GM21381 (cell line): ENCODE results near the gene C2CD2.
"Not testable (repeated sequence)": the region's sequence is repeated elsewhere in the genome, so short reads cannot be mapped to it uniquely, and the experiment has no call there.

Experiments
- ATAC-seq: cut with Tn5 transposase; IDR thresholded peaks from one replicate; pipeline ENCODE4 v1.9.1; 2021; ENCODE audit warnings: mild to moderate bottlenecking, moderate library complexity; ENCODE audit not compliant: unreplicated experiment

Gene C2CD2

DNA sequence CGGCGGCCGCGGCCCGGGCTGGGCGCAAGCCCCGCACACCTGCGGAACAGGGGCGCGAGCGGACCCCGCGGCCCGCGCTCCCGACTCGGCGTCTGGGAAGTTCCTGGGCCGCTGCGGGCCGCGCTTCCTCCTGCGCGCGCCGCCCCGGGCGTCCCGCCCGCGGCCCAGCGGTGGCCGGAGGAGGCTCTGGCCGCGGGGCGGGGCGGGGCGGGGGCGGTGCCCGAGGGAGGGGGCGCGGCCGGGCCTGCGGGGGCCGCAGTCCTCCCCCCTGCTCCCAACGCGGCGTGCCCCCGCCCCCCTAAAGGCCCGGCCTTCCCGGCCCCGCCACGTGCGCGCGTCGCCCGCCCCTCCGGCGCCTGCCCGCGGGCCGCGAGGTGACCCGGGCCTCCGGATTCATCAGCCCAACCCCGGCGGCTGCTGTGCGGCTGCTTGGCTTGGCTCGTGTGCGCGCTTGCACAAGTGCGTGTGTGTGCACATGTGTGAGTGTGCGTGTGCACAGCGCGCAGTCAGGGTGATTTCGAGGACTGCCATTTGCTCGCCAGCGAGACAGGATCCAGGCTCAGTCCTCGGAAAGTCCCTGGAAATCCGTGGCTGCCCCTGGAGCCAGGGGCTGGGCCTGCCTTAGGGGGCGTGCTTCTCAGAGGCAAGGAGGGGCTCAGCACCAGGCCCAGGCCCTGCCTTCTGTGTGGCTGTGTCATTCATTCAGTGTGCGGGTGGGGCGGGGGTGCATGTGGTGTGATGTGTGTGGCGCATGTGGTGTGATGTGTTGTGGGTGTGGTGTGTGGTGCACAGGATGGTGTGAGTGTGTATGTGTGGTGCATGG, at the start of gene C2CD2:
Gene C2CD2 (minus strand): TSS at position 188 of the 823 bp plus-strand sequence. CDS start 370 bp downstream, outside the sequence.
- peak; percentile 53 for ATAC-seq

GRCh38 chr21:42003051-42003461, 49.2 kb upstream of the C2CD2 start:
- ATAC-seq = no peak

GRCh38 chr21:42002421-42002958, 48.7 kb upstream of the C2CD2 start:
- peak; percentile 78 for ATAC-seq

DNA sequence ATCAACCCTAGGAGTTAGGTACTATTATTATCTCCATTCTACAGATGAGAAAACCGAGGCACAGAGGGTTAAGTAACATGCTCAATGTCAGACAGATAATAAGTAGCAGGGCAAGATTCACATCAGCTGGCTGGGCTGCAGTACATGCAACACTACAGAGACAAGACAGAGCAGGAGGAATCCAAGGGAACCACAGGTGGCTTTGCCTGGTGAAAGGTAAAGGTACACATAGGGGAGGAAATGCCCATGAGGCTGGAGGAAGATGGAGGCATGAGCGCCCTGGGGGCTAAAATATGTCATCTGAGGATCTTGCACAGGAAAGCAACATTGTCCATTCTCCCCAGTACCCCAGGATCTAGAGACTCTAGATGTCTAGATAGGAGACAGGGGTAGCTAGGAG, 48.0 kb upstream of the C2CD2 start:
- ATAC-seq = no peak

DNA sequence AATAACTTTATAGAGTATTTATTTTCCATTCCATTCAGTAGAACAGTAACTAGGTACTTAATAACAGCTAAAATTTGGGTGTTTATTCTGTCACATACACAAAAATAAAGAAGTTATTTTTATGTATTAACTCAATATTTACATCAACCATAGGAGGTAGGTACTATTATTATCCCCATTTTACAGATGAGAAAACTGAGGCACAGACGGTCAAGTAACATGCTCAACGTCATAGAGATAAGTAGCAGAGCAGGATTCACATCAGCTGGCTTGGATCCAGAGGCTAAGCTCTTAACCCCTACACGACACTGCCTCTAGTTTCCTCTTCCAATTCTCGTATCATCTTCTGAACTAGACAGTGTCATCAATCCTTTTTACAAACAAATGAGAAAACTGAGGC, 47.1 kb upstream of the C2CD2 start:
- ATAC-seq = no peak

DNA sequence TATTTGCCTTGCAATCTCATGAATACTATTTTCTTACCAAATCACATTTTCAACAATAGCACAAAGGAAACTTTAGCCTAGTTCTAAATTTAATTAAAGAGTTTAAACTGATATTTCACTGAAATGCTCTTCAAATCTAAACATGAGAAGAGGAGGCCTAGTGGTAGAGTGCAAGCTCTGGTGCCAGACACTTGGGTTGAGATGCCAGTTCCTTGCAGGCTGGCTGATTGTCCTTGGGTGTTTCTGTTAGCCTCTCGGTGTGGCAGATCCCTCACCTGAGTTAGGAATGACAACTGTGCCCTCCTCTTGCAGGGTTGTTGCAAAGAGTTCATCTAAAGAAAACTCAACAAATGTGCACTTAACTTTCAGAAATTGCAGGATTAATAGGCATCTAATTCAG, 43.8 kb upstream of the C2CD2 start:
- no peak for ATAC-seq

- ATAC-seq = no peak
Measured at GRCh38 chr21:41995577-41995976, 41.8 kb upstream of the C2CD2 start.

- ATAC-seq = not testable (repeated sequence)
Measured at GRCh38 chr21:41994613-41995012, 40.8 kb upstream of the C2CD2 start.

GRCh38 chr21:41993744-41994143, 39.9 kb upstream of the C2CD2 start:
- ATAC-seq = no peak

DNA sequence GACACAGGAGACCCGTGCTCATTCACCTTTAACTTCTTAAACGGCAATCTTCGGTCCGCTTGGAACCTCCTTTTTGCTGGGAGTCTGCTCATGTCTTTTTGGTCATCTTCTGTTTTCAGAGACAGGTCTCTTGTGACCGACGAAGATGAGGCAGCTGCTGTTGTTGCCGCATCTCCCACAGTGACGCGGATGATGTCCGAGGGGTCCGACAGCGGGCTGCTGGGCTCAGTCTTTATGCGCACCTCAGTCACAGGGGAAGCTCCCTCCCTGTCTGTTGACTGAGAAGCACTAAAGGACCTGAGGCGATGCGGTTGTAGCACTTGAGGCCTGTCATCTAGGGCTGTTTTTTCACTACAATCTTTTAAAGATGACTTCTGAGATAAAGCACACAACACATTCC, 38.8 kb upstream of the C2CD2 start:
- no peak for ATAC-seq

- ATAC-seq = no peak
Measured at GRCh38 chr21:41991659-41992058, 37.8 kb upstream of the C2CD2 start.

DNA sequence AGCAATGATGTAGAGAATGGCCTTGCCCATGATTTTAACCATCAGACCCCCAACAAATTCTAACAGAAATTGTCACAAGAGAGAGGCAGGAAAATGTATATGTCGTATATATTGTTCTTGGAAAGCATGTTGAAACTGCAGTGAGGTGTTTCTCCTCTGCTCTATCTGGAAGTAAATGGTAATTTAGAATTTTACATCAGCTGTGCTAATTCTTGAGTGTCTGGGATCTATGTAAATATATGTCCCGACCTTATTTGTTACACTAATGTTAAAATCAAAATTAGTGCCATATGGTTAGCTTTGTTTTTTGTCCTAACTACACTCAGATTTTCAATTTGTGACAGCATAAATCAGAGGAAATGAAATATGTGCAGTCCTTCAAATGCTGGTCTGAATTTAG, 35.9 kb upstream of the C2CD2 start:
- ATAC-seq = no peak

GRCh38 chr21:41987310-41987709, 33.5 kb upstream of the C2CD2 start:
- no peak for ATAC-seq

DNA sequence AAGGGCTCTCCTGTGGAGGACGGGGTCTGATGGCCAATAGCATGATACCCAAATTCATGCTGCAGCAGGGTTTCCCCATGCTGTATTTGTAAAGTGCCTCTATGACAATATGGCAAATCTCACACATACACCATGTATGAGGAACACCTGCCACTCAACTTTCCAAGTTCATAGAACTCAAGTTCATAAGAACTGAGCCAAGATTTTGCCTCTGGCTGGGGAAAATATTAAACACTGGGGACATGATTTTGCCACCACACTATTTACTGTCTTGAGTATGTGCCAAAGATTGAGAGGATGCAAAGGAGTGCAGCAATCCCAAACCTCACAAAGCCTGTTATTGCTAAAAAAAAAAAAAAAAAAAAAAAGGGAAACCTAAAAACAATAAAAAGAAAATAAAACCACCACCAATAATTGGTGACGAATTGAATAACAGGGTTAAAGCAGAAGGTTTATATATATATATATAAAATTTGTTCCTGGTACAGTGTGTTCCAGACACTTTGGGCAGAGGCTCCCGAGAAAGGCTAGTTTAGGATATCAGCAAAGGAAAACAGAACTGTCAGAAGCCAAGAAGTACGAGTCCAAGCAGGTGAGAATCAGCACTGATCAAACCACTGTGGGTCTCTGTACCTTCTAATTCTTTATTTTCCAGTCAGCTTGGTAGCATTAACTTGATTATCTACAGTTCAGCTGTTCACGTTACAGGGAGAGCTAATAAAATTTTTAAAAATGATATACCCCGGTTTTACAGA, 32.0 kb upstream of the C2CD2 start:
- ATAC-seq = no peak

DNA sequence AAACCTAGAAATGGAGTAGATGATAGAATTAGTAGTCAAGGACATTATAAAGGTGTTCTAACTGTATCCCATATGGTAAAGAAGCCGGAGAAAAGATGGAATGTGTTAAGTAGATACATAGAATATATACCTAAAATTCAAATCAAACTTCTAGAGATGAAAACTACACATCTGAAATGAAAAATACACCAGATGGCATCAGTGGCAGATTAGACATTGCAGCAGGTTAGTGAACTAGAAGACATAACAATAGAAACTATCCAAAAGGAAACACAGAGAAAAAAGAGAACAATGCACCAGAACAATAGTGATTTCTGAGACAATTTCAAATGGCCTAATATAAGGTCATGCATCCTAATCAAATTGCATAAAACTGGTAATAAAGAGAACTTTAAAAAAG, 29.4 kb upstream of the C2CD2 start:
- ATAC-seq = no peak

DNA sequence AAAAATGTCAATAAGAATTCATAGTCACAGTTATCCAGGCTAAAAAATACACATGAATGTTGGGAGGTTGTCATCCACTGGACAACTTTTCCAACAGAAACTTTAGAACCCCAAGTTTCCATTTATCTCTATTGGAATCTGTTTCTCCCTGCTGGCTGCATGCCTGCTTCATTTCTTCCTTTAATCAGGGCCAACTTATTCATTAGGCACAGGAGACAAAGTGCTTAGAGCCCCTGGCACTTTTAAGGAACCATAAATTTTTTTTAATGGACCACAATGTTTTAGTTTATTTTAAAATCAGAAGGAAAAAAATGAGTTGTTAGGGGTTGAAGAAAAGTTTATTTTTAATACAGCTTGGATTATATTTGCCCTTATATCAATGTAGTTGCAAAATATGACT, 26.7 kb upstream of the C2CD2 start:
- ATAC-seq = no peak

- ATAC-seq = no peak
Measured at GRCh38 chr21:41979751-41980369, 26.0 kb upstream of the C2CD2 start.

GRCh38 chr21:41979335-41979734, 25.5 kb upstream of the C2CD2 start:
- ATAC-seq = no peak

GRCh38 chr21:41977034-41977950, 23.5 kb upstream of the C2CD2 start:
- ATAC-seq = no peak

DNA sequence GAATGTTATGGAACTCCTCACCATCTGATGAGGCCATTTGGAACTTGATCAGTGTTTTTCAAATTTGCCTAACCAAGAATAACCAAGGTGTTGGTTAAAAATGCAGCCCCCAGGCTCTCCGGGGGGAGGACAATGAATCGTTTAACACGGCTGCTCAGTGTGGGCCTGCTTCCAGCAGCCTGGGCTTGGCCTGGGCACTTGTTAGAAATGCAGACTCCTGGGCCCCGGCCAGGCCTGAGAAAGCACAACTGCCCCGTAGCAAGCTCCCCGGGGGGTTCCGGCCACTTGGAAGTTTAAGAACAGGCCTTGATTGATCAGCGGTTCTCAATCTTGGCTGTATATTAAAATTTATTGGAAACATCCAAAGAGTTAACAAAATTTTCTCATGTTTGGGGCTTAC, 22.8 kb upstream of the C2CD2 start:
- no peak for ATAC-seq
